Posterior vena cava (tissue), 2 donors: ENCODE results near the gene DOCK3. TPM values are rescaled to one million over a fixed set of nuclear protein-coding genes. Genes with fewer than 3 reads are reported as not detected.
A peak's percentile ranks its signal among the peaks of the same experiment; 100 is the strongest.
"Not testable (repeated sequence)": the region's sequence is repeated elsewhere in the genome, so short reads cannot be mapped to it uniquely, and the experiment has no call there.

Source experiments
- DNase-seq: peaks from one replicate; pipeline ENCODE4 v3.0.0-alpha.2; 2020; ENCODE audit warnings: low spot score
- intact Hi-C, 2 donors: fragments of 100-400 bp; cut with DNase I; formaldehyde crosslinking; loops; one replicate each; pipeline versions ENCODE4 v1.14.1 to v1.14.2; 2022 to 2023
- total RNA-seq, 2 donors: library from RNA; stranded (reverse); fragmentation: NEBNext Ultra II Directional; extraction: Animal tissue kit (Norgen Biotek cat#: 25700); gene quantifications; one replicate each; pipeline ENCODE4 v1.2.1, GENCODE V29; 2021
- donor health status: DM: yes; HTN: yes; CAD: no.
- donor health status: DM: yes; HTN: yes; CAD: no.

DOCK3 gene
- total RNA-seq, 2 donors from 2014 or later: 0.60 to 2.4 TPM

GRCh38 chr3:50648944-50649343 is 25.8 kb upstream of the DOCK3 start:
- DNase-seq: no peak
- intact Hi-C loops: no loop called here

- no peak for DNase-seq
- intact Hi-C loops: no loop called here
Measured at GRCh38 chr3:50649451-50649931, 25.2 kb upstream of the DOCK3 start.

DNA sequence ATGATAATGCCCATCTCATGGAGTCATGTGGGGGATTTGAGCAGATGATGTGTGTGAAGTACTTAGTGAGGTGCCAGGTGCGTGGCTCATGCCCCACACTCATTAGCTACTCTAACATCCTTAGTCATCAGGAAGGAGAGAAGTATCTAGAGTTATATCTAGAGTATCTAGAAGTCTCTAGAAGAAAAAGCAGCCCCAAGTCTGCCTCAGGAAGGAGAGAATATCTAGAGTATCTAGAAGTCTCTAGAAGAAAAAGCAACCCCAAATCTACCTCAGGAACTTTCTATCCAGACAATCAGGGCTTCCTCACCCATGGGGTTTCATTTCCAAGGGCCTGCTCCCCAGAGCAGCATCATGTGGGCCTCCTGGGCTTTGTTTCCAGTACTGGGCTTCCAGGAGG is 24.7 kb upstream of the DOCK3 start:
- intact Hi-C loops: no loop called here
- DNase-seq: no peak

DNA sequence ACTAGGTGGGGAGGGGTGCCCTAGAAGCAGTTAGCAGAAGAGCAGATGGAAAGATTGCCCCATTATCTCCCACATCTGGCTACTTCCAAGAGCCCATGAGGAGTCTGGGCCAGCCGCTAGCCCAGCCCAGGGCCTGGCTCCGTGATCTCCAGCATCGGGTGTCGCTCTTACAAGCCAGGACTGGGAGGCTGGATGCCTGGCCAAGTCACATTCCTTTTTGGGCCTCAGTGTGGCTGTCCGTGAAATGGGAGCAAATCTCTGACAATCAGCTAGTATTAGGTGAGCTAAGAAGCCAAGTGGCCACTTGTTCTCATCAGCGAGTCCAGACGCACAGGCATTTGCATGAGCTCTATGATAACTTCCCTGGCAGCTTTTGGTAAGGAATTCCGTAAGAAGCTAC is 23.3 kb upstream of the DOCK3 start:
- DNase-seq: no peak
- intact Hi-C loops: no loop called here

DNA sequence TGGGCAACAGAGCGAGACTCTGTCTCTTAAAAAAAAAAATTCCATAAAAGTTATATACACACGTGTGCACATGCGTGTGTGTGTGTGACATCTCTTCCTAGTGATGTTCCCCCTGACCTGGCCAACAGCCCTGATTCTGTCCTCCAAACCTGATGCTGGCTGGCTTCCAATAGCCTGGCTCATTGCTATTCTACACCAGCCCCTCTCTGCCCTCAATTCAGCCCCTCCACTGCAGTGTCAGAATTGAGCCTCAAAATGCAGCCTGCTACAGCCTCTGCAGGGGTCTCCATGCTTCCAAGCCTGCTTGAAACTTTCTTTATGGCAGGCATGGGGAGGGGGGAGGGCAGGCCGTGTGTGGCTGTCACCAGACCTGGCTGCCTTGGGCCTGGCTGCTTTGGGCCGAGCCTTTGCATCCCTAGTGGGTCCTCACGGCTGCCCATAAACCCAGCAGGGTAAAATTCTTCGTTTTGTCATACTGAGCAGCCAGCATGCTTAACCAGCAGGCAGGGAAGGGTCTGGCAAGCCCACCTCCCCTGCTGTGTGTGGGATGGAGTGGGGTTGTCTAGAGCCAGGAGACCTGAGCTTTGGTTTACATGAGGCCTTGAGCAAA is 22.7 kb upstream of the DOCK3 start:
- intact Hi-C loops: no loop called here
- no peak for DNase-seq

- no peak for DNase-seq
- intact Hi-C loops: no loop called here
Measured at GRCh38 chr3:50652709-50653108, 22.0 kb upstream of the DOCK3 start.

- DNase-seq: no peak
- intact Hi-C loops: no loop called here
Measured at GRCh38 chr3:50653937-50654595, 20.7 kb upstream of the DOCK3 start.

- intact Hi-C loops: no loop called here
Measured at GRCh38 chr3:50655009-50655830, 19.5 kb upstream of the DOCK3 start.

DNA sequence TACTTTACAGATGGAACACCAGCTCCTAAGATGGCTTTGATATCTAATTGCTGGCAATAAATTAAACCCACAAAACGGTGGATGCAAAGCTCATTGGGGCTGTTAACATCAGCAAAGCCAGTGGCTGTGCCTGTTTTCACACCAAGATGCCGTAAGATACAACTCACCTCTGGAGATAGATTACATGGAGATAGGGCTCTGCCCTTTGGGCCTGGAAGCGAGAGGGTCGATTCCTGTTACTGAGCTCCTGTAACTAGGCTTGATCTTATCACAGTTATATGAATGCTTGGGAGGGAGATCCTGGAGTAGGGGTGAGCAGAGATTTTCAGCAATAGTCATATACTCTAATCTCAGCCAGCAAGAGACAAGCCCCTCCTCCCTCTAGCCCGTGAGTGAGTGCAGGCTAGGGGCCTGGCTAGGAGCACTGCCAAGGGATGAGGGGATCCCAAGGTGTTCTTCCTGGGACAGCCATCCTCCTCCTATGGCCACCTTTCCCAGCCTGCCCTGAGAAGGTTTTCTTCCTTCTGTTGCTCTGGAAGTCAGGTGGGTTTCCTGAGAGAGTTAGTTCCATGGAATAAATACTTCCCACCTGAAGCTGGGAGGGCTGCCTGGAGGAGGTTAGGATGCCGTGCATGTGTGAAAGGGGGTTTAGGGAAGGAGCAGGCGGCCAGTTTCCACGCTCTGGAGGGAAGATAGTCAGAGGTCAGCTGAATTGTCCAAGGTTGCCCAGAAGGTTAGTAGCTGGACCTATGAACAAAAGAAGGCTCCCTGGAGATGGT is 18.1 kb upstream of the DOCK3 start:
- DNase-seq: peak; percentile 42
- intact Hi-C loops: no loop called here

More at GRCh38 chr3:50655009-50655830, 19.5 kb upstream of the DOCK3 start:
- peak; percentile 29 for DNase-seq

- intact Hi-C loops: no loop called here
- DNase-seq: peak; percentile 29
Measured at GRCh38 chr3:50657407-50657806, 17.3 kb upstream of the DOCK3 start.

GRCh38 chr3:50657816-50658215 is 16.9 kb upstream of the DOCK3 start:
- peak; percentile 36 for DNase-seq
- intact Hi-C loops: no loop called here

DNA sequence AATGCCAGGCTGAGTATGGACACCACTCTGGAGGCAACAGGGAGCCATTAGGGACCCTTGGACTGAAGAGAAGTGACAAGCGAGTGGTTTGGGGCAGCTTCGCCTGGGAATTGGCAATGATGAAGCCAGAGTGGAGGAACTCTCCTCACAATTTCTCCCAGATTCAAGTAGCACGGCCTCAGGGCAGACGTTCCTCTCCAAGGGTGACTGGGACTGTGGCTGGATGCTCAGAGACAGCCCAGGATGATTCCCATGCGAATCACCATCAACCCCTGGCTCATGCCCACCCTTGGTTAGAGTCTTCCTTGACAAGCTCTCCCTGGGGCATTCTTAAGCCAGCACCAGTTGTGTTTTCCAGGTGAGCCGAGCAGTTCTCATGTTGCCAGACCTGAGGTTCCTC is 16.3 kb upstream of the DOCK3 start:
- DNase-seq: peak; percentile 36
- intact Hi-C loops: no loop called here

GRCh38 chr3:50658831-50659230 is 15.9 kb upstream of the DOCK3 start:
- intact Hi-C loops: no loop called here

DNA sequence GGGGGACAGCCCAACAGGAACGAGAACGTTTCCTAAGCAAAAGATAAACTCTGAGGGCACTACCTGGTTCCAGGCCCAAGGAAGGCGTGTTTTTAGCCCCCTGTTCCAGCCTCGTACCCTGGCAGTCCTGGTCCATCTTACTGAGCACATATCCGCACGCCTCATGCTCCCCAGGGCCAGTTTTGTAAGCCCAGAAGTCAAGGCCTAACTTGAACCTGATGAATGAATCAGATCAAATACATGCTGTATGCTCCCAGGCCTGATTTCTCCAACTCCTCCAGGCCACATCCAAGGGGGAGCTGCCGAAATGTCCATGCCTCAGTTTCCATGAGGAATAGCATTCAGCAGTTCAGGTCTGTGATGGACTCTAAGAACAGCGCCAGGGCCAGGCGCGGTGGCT is 14.3 kb upstream of the DOCK3 start:
- peak; percentile 35 for DNase-seq

More at GRCh38 chr3:50658831-50659230, 15.9 kb upstream of the DOCK3 start:
- peak; percentile 43 for DNase-seq

GRCh38 chr3:50661321-50661837 is 13.3 kb upstream of the DOCK3 start:
- intact Hi-C loops: no loop called here
- peak; percentile 66 for DNase-seq

More for the DNA sequence above, 14.3 kb upstream of the DOCK3 start:
- intact Hi-C loops: no loop called here

DNA sequence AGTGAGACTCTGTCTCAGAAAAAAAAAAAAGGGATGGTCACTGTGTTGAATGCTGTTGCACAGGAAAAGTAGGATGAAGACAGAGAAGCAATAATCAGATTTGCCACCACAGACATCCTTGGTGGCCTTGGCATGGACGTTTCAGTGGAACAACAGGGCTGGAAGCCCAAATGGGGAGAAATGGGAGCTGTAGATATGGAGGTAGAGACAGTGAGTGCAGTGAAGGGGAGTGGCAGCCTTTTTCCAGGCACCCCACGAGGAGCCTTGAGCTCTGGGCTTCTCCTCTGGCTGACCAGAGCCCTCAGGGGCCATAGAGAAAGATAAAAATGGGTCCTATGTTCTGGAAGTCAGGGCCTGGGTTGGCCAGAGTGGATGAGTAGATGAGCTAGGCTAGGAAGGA is 12.3 kb upstream of the DOCK3 start:
- DNase-seq: peak; percentile 32
- intact Hi-C loops: no loop called here

- DNase-seq: peak; percentile 17
- intact Hi-C loops: no loop called here
Measured at GRCh38 chr3:50665081-50665840, 9.5 kb upstream of the DOCK3 start.

DNA sequence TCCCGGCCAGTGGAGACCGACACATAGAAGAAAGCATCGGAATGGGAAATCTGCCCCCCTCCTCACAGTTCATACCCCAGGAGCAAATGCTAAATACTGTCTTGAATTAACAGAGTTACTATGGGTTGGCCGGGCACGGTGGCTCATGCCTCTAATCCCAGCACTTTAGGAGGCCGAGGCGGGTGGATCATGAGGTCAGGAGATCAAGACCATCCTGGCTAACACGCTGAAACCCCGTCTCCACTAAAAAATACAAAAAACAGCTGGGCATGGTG is 8.9 kb upstream of the DOCK3 start:
- DNase-seq: peak; percentile 52
- intact Hi-C loops: not testable (repeated sequence)

GRCh38 chr3:50666837-50667236 is 7.9 kb upstream of the DOCK3 start:
- no peak for DNase-seq
- intact Hi-C loops: no loop called here
